ENCODE measurements around the gene LYAR.
A peak's percentile ranks its signal among the peaks of the same experiment; 100 is the strongest.

The LYAR gene

DNA sequence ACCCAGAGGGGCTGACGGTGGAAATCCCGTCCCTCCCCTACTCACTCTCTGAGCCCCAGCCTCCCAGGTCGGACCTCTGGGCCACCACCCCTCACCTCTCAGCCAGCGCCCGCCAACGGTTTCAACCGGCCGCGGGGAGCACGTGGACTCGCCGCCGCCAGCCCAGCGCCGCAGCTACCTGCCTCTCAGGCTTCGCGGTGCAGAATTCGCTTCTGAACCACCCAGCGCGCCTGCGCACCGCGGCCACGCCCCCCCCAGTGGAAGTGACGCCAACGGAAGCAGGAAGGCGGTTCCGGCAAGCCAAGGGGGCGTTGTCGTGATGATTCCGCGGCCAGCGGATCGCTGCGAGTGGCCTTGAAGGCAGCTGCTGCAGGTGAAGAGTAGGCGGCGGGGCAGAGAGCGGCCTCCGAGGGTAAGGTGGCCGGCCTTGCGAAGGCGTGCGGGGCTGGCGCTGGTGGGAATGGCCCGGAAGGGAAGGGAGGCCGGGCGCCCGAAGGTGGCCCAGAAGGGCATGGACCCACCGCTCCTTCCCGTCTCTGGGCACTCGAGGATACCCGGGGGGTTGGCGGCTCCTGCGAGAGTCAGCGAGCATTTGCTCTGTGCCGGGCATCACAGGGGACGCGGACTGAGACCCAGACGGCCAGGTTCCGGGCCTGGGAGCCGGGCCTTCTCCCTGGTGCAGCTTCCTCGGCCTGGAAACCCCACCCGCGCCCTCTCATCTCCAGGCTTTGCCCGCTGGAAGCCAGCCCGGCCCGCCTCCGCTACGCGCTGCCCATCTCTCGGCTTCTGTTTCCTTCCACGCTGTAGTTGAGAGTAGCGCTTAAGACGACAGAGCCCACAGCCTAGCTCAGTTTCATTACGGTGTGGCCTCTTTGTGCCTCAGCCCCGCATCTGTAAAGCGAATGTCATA lies at the start of gene LYAR, which contains the start of gene ZBTB49:
Gene LYAR (minus strand): TSS at position 214 of the 910 bp plus-strand sequence. CDS start 6,412 bp downstream, outside the sequence.
Gene ZBTB49 (plus strand): TSS at position 311 of the 910 bp plus-strand sequence. CDS start 9,695 bp downstream, outside the sequence.
- H3K27ac ChIP-seq = peak within 1 kb of the TSS; percentile 13 to 88 (median 84)
- H3K4me3 ChIP-seq = peak within 1 kb of the TSS; percentile 54 to 100 (median 99)

- no peak overlapping the region for H3K27ac ChIP-seq
- H3K4me3 ChIP-seq = no peak overlapping the region
These were observed 49.6 kb upstream of the LYAR start for GRCh38 chr4:4339504-4340085.

- H3K27ac ChIP-seq = no peak overlapping the region
- H3K4me3 ChIP-seq = no peak overlapping the region
These were observed 48.5 kb upstream of the LYAR start for GRCh38 chr4:4338210-4339001.

GRCh38 chr4:4334798-4335520 lies 45.0 kb upstream of the LYAR start:
- no peak overlapping the region for H3K4me3 ChIP-seq
- no peak overlapping the region for H3K27ac ChIP-seq

- Histone ChIP-seq H3K27ac (no peak overlapping the region), H3K4me3 (no peak overlapping the region)
These were observed 43.3 kb upstream of the LYAR start for GRCh38 chr4:4333265-4333706.

DNA sequence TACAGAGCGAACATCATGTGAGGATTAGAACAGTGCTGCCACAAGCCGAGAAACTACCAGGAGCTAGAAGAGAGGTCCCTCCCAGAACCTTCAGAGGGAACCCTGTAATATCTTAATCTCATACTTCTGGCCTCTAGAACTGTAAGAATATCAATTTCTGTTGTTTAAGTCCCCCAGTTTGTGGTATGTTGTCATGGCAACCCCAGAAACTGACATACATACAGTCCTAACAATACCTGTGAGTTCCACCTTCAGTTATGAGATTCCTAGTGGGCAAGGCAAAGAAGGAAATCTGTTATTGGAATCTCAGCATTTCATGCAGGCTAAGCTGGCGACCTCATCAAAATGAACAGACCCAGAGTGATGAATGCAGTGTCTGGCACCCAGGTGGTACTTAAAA lies 42.6 kb upstream of the LYAR start:
- Histone ChIP-seq H3K27ac (no peak overlapping the region), H3K4me3 (no peak overlapping the region)

- Histone ChIP-seq H3K4me3 (no peak overlapping the region), H3K27ac (no peak overlapping the region)
These were observed 40.8 kb upstream of the LYAR start for GRCh38 chr4:4330794-4331193.

DNA sequence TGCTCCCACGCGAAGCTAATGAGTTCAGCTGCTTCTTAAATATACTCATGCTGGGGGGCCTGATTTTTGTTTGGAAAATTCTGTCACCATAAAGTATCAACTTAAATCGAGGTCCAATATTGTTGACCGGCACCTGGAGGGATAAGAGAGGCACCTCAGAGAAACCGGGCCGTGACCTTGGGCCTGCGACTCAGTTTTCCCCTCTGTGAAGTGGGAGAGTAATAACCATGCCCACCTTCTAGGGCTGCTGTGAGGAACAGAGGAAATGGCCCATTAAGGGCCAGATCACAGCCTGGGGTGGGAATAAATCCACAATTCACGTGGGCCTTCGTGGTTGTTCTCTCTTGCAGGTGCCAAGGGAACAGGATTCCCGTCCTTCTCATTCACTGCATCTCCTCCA lies 39.5 kb upstream of the LYAR start:
- Histone ChIP-seq H3K27ac (no peak overlapping the region), H3K4me3 (no peak overlapping the region)

DNA sequence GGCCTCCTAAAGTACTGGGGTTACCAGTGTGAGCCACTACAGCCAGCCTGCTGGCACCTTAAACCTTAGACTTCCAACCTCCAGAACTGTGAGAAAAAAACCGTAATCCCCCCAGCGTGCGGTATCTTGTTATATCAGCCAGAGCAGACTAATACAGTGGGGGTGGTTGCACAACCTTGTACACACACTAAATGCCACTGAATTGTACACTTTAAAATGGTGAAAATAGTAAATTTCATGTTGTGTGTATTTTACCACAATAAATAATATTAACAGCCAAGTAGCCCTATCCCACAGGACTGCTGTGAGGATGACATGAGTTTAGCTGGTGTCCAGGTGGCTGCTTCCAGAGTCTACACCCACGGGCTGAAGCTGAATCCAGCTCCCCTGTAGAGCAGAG lies 38.9 kb upstream of the LYAR start:
- H3K4me3 ChIP-seq = no peak overlapping the region

DNA sequence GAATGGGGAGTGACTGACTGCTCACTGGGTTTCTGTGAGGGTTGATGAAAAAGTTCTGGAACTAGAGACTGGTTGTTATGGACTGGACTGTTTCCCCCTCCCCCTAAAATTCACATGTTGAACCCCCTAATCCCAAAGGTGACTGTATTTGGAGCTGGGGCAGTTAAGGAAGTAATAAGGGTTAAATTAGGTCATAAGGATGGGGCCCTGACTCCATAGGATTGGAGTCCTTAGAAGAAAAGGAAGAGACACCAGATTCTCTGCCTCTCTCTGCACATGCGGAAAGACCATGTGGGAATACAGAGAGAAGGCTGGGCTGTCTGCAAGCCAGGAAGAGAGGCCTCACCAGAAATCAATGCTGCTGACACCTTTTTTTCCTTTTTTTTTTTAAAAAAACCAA lies 38.3 kb upstream of the LYAR start:
- no peak overlapping the region for H3K4me3 ChIP-seq
- H3K27ac ChIP-seq = no peak overlapping the region

More for the DNA sequence above, 38.9 kb upstream of the LYAR start:
- H3K27ac ChIP-seq = no peak overlapping the region

GRCh38 chr4:4327652-4328121 lies 37.7 kb upstream of the LYAR start:
- H3K4me3 ChIP-seq = no peak overlapping the region
- no peak overlapping the region for H3K27ac ChIP-seq

- H3K4me3 ChIP-seq = no peak overlapping the region
- H3K27ac ChIP-seq = no peak overlapping the region
These were observed 36.2 kb upstream of the LYAR start for GRCh38 chr4:4326166-4326565.

- Histone ChIP-seq H3K4me3 (no peak overlapping the region), H3K27ac (no peak overlapping the region)
These were observed 35.4 kb upstream of the LYAR start for GRCh38 chr4:4325321-4325720.

DNA sequence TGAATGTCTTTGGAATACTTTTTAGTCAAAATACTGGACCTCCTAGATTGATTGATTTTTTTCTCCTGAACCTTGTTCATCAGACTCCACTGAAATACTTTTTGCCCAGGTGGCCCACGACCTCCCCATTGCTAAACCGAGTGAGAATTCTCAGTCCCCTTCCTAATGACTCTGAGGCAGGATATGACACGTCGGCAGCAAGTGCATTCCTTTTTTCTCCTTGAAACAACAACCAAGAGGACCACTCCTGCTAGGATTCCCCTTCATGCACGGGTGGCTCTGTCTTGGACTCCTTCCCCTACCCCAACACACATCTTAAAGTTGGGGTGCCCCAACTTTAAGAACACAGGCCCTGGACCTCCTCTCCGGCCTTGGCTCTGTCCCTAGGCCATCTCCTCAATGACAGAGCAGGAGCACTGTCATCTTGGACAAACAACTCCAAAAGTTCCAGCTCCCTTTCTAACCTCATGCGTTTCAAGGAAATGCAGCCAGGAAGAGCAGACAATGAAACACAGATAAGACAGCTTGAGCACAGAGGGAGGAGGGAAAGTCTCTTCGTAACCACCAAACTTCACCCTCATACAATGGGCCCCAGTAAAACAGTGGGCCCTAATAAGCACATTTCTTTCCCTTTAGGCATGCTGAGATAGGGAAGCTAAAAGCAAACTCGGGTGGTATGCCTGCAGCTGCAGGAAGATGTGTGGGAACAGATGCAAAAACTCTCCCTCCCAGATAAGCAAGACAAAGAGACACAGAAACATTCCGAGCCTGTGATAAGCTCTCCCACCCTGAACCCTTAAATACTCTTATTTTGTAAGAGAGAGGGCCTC lies 34.0 kb upstream of the LYAR start:
- Histone ChIP-seq H3K4me3 (no peak overlapping the region), H3K27ac (no peak overlapping the region)

DNA sequence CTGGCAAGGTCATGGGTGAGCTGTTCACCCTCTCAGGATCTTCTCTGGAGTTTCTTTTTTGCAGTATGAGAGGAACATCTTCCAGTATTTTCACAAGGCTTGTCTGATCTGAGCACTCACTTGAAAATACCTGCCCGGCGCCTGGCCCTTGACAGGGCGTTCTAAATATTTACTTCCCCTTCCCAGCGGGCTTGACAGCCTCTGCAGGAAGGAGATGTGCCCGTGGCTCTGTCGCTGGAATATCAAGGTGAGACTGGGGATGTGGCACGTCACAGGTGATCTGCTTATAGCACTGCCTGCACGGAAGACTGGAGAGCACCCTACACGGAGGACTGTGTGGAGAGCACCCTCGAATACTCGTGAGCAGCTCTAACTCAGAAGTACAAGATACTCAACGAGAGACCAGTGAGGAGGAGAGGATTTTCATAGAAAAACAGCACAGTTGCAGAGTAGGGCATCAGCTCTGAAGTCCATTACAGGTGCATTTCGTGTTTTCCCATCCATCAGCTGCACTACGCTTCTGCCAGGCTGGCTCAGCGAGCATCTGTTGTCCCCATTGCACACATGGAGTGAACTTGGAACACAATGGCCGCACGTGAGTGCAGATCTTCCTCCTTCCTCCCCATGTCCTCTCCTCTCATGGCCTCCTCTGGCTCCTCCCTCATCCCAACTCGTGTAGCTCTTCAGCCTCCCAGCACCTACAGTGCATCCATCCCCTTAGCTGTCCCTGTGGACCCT lies 32.2 kb upstream of the LYAR start:
- no peak overlapping the region for H3K4me3 ChIP-seq
- H3K27ac ChIP-seq = no peak overlapping the region

- no peak overlapping the region for H3K4me3 ChIP-seq
- H3K27ac ChIP-seq = no peak overlapping the region
These were observed 31.2 kb upstream of the LYAR start for GRCh38 chr4:4320951-4321714.

DNA sequence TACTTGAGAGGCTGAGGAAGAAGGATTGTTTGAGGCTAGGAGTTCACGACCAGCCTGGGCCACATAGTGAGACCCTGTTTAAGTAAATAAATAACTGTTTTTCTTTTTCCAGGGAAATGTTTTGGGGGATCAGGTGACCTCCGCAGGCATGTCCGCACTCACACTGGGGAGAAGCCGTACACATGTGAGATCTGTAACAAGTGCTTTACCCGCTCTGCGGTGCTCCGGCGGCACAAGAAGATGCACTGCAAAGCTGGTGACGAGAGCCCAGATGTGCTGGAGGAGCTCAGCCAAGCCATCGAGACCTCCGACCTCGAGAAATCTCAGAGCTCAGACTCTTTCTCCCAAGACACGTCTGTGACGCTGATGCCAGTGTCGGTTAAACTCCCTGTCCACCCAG lies 30.6 kb upstream of the LYAR start:
- H3K4me3 ChIP-seq = no peak overlapping the region
- no peak overlapping the region for H3K27ac ChIP-seq
